Esophagus muscularis mucosa (tissue), 3 donors: ENCODE results near the gene SLC35F3.

ENCODE experiments used
- POLR2A ChIP-seq: fragments of 450-650 bp; IDR thresholded peaks from one replicate; pipeline ENCODE4 v1.6.1; 2017; ENCODE audit warnings: antibody characterized with exemption, moderate library complexity, mild to moderate bottlenecking, low read depth
- TF ChIP-seq, protein P1 (sequence below), 3 experiments: fragments of 200-600 bp in 2 of 3; fragments of 450-650 bp in 1 of 3; sonication (generic) in 2 of 3; IDR thresholded peaks; one replicate each; pipeline ENCODE4 v1.5.1; 2017 to 2019; ENCODE audit warnings: antibody characterized with exemption in 3 of 3, mild to moderate bottlenecking in 2 of 3, moderate library complexity in 1 of 3

DNA sequence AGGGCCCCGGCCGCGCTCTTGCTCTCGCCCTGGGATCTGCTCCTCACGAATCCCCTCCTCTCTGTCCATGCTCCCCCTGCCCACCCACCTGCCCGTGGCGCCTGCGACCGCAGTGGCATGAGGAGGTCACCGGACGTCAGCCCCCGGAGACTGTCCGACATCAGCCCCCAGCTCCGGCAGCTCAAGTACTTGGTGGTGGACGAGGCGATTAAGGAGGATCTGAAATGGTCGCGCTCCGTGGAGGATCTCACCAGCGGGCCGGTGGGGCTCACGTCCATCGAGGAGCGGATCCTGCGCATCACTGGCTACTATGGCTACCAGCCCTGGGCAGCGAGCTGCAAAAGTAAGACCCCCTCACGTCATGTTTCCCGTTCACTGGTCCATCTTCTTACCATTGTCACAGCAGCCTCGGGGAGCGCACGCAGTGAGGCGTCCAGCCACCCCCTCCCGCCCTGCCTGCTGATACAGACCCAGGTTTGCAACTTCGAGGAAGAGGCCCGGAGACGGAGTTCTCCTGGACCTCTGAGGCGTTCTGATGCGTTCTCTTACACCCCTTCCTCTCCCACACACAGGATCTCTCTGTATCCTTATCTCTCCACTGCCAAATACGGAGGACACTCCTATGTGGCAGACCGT, 1.1 kb downstream of the SLC35F3 start:
- TF ChIP-seq POLR2A = no peak
- TF ChIP-seq, protein P1, sequence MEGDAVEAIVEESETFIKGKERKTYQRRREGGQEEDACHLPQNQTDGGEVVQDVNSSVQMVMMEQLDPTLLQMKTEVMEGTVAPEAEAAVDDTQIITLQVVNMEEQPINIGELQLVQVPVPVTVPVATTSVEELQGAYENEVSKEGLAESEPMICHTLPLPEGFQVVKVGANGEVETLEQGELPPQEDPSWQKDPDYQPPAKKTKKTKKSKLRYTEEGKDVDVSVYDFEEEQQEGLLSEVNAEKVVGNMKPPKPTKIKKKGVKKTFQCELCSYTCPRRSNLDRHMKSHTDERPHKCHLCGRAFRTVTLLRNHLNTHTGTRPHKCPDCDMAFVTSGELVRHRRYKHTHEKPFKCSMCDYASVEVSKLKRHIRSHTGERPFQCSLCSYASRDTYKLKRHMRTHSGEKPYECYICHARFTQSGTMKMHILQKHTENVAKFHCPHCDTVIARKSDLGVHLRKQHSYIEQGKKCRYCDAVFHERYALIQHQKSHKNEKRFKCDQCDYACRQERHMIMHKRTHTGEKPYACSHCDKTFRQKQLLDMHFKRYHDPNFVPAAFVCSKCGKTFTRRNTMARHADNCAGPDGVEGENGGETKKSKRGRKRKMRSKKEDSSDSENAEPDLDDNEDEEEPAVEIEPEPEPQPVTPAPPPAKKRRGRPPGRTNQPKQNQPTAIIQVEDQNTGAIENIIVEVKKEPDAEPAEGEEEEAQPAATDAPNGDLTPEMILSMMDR (IDR thresholded peaks at IDR 0.05) = no peak
